K562 (cell line): ENCODE measurements around the gene C5orf47. TPM values are rescaled to one million over a fixed set of nuclear protein-coding genes. Genes with fewer than 3 reads are reported as not detected.

Source experiments
- ATAC-seq: fragments of 200-7000 bp; cut with Tn5 transposase; 3 replicates; pipeline ENCODE4 v1.9.1; 2020; ENCODE audit warnings: moderate library complexity
- BruUV-seq: library from RNA; stranded (reverse); fragments of 400-500 nt; replicated peaks from 2 replicates; lab custom pipeline; 2021; lab: Mats Ljungman, UMichigan
- CTCF ChIA-PET: fragments of 300-600 bp; formaldehyde crosslinking; extraction: SDS; loops from one replicate; lab custom pipeline; 2021; ENCODE audit warnings: low intra/inter-chr PET ratio; lab: Yijun Ruan, JAX
- POLR2A ChIA-PET: fragments of 300-600, 350-650 bp; sonication (Branson Sonifier 250); formaldehyde crosslinking; extraction: SDS; loops from one replicate; lab custom pipeline; 2021; ENCODE audit warnings: antibody characterized with exemption, inconsistent platforms; lab: Yijun Ruan, JAX
- DNase-seq, 4 experiments: peaks; one replicate each; pipeline versions ENCODE4 v3.0.0 to v3.0.0-alpha.2; 2011 to 2018; ENCODE audit warnings: low spot score in 3 of 4, mixed read lengths in 3 of 4; ENCODE audit errors: extremely low read depth in 1 of 4
- FAIRE-seq: peaks from 2 replicates; lab custom pipeline; 2011; peaks lifted over from hg19 to GRCh38; lab: Jason Lieb, UNC
- H2AFZ ChIP-seq: 2 replicates; pipeline ENCODE4 v1.6.0; 2011; ENCODE audit warnings: low read depth, low read length, control low read depth, inconsistent platforms
- H3K27ac ChIP-seq: fragments of 200-600 bp; 3 replicates; pipeline ENCODE4 v1.8.0; 2011; ENCODE audit warnings: low read depth, mild to moderate bottlenecking, control low read depth, inconsistent platforms, low read length, moderate library complexity, mixed read lengths; ENCODE audit errors: extremely low read depth
- H3K27me3 ChIP-seq, 2 experiments: fragments of 300-600 bp in 1 of 2; 2 replicates in 1 of 2; 3 replicates in 1 of 2; pipeline versions ENCODE4 v1.6.0 to v1.8.0; 2011; ENCODE audit warnings: inconsistent platforms in 2 of 2, low read length in 2 of 2, mild to moderate bottlenecking in 1 of 2, mixed read lengths in 1 of 2, moderate library complexity in 1 of 2; ENCODE audit not compliant: control insufficient read depth in 2 of 2, insufficient read depth in 2 of 2
- H3K36me3 ChIP-seq: fragments of 300-600 bp; 3 replicates; pipeline ENCODE4 v1.8.0; 2011; ENCODE audit warnings: mild to moderate bottlenecking, low read length, inconsistent platforms; ENCODE audit not compliant: control insufficient read depth, insufficient read depth
- H3K4me1 ChIP-seq, 2 experiments: fragments of 200-600 bp in 1 of 2; replicated peaks in 1 of 2; 2 replicates in 1 of 2; 3 replicates in 1 of 2; pipeline versions ENCODE4 v1.5.1 to v1.8.0; 2011; ENCODE audit warnings: inconsistent platforms in 2 of 2, low read length in 2 of 2, mild to moderate bottlenecking in 1 of 2, mixed read lengths in 1 of 2, moderate library complexity in 1 of 2; ENCODE audit not compliant: control insufficient read depth in 2 of 2, insufficient read depth in 2 of 2
- H3K4me2 ChIP-seq: 2 replicates; pipeline ENCODE4 v1.6.1; 2011; ENCODE audit warnings: low read length, control low read depth, inconsistent platforms, mixed read lengths; ENCODE audit not compliant: insufficient read depth
- H3K4me3 ChIP-seq: fragments of 200-600 bp; sonication (generic), shearing (Covaris generic); 2 replicates; pipeline ENCODE4 v1.5.1; 2016; ENCODE audit warnings: control low read depth, inconsistent platforms
- H3K79me2 ChIP-seq: fragments of 200-600 bp; 3 replicates; pipeline ENCODE4 v1.8.0; 2011; ENCODE audit warnings: low read length, inconsistent platforms; ENCODE audit not compliant: control insufficient read depth, insufficient read depth
- H3K9ac ChIP-seq, 2 experiments: 2 replicates each; pipeline versions ENCODE4 v1.6.0 to v1.6.1; 2011; ENCODE audit warnings: low read depth in 2 of 2, low read length in 2 of 2, control low read depth in 1 of 2, inconsistent platforms in 1 of 2, mild to moderate bottlenecking in 1 of 2, mixed read lengths in 1 of 2; ENCODE audit not compliant: insufficient read depth in 1 of 2
- H3K9me1 ChIP-seq: one replicate; pipeline ENCODE4 v1.6.0; 2011; ENCODE audit warnings: inconsistent platforms, mild to moderate bottlenecking, low read length, moderate library complexity; ENCODE audit not compliant: control insufficient read depth, insufficient read depth
- H3K9me3 ChIP-seq: replicated peaks from 2 replicates; pipeline ENCODE4 v1.5.1; 2011; ENCODE audit warnings: low read depth, low read length, inconsistent platforms; ENCODE audit not compliant: control insufficient read depth, insufficient read depth
- H4K20me1 ChIP-seq: replicated peaks from 2 replicates; pipeline ENCODE4 v1.6.1; 2011; ENCODE audit warnings: low read length, inconsistent platforms, mixed read lengths; ENCODE audit not compliant: control insufficient read depth, insufficient read depth
- ARNT ChIP-seq, 2 experiments: fragments of 450-650 bp; IDR thresholded peaks; 2 replicates each; pipeline ENCODE4 v1.6.1; 2016; ENCODE audit warnings: mild to moderate bottlenecking in 1 of 2
- CEBPG ChIP-seq, 3 experiments: fragments of 200-800 bp in 1 of 3; sonication (Bioruptor generic) in 1 of 3; sonication (generic) in 1 of 3; formaldehyde crosslinking in 1 of 3; IDR thresholded peaks in 2 of 3; conservative IDR thresholded peaks in 1 of 3; 2 replicates each; pipeline versions ENCODE4 v1.6.1 to v1.8.0; 2016 to 2022; ENCODE audit warnings: missing compliant biosample characterization in 2 of 3, missing genetic modification characterization in 2 of 3, mild to moderate bottlenecking in 1 of 3, missing genetic modification reagents in 1 of 3
- CXXC5 ChIP-seq: fragments of 250-450 bp; sonication (Bioruptor Pico); IDR thresholded peaks from 2 replicates; pipeline ENCODE4 v1.8.0; 2022; ENCODE audit warnings: inconsistent platforms, mild to moderate bottlenecking, moderate library complexity
- EGR1 ChIP-seq: fragments of 450-650 bp; conservative IDR thresholded peaks from 2 replicates; pipeline ENCODE4 v1.6.1; 2017; ENCODE audit warnings: mild to moderate bottlenecking
- GATA2 ChIP-seq: sonication (generic); formaldehyde crosslinking; IDR thresholded peaks from 2 replicates; pipeline ENCODE4 v1.4.0; 2020; ENCODE audit warnings: mild to moderate bottlenecking, missing genetic modification reagents
- HDAC1 ChIP-seq, 2 experiments: fragments of 450-650 bp; IDR thresholded peaks; 2 replicates each; pipeline ENCODE4 v1.6.1; 2016 to 2017; ENCODE audit warnings: inconsistent platforms in 1 of 2, mild to moderate bottlenecking in 1 of 2, moderate library complexity in 1 of 2
- NFIX ChIP-seq: fragments of 250-450 bp; sonication (Bioruptor Pico); IDR thresholded peaks from 2 replicates; pipeline ENCODE4 v1.4.0; 2020; ENCODE audit warnings: low read depth, mild to moderate bottlenecking, moderate library complexity
- PRPF4 ChIP-seq: fragments of 200-400 bp; formaldehyde crosslinking; IDR thresholded peaks from one replicate; pipeline ENCODE4 v1.6.1; 2017; ENCODE audit warnings: low read length, low read depth, mild to moderate bottlenecking; ENCODE audit not compliant: insufficient read depth, poor library complexity, severe bottlenecking
- RBBP5 ChIP-seq: fragments of 200-600 bp; sonication (generic); IDR thresholded peaks from 2 replicates; pipeline ENCODE4 v1.6.1; 2012; ENCODE audit warnings: borderline replicate concordance, mild to moderate bottlenecking, low read length, control low read depth, inconsistent platforms; ENCODE audit not compliant: insufficient read depth, poor library complexity, severe bottlenecking
- SAP30 ChIP-seq: fragments of 200-600 bp; sonication (generic); IDR thresholded peaks from 2 replicates; pipeline ENCODE4 v1.6.1; 2012; ENCODE audit warnings: borderline replicate concordance, low read depth, mild to moderate bottlenecking, moderate library complexity, low read length, control low read depth, inconsistent platforms; ENCODE audit not compliant: insufficient read depth, poor library complexity, severe bottlenecking
- SP2 ChIP-seq: IDR thresholded peaks from 2 replicates; pipeline ENCODE4 v1.6.1; 2011; ENCODE audit warnings: mild to moderate bottlenecking, low read depth, low read length, moderate library complexity; ENCODE audit not compliant: poor library complexity, severe bottlenecking; ENCODE audit errors: extremely low read depth
- TBP ChIP-seq: optimal IDR thresholded peaks from 2 replicates; pipeline ENCODE3; 2011; ENCODE audit warnings: low read depth, low read length, improper control_type of control experiment
- ZC3H8 ChIP-seq: fragments of 450-650 bp; IDR thresholded peaks from 2 replicates; pipeline ENCODE4 v1.6.1; 2017
- ZHX1 ChIP-seq: fragments of 150-350 bp; conservative IDR thresholded peaks from 2 replicates; pipeline ENCODE4 v1.6.1; 2014; ENCODE audit warnings: low read length
- ZNF274 ChIP-seq: IDR thresholded peaks from 2 replicates; pipeline ENCODE4 v1.6.1; 2011; ENCODE audit warnings: low read depth, mild to moderate bottlenecking, low read length, moderate library complexity, borderline replicate concordance
- ZNF583 ChIP-seq: fragments of 250-450 bp; sonication (Bioruptor Pico); IDR thresholded peaks from 2 replicates; pipeline ENCODE4 v1.4.0; 2020
- ZNF584 ChIP-seq: fragments of 200-800 bp; sonication (Bioruptor generic); IDR thresholded peaks from 2 replicates; pipeline ENCODE4 v1.6.1; 2016; ENCODE audit warnings: low read depth, mild to moderate bottlenecking, missing genetic modification characterization, missing compliant biosample characterization
- WGBS: fragments of 100-300 bp; shearing (Covaris generic); methylation state at CpG from one replicate; pipeline ENCODE4 v1.1.6; 2016; ENCODE audit warnings: low coverage, mixed read lengths; ENCODE audit not compliant: insufficient coverage; ENCODE audit errors: missing lambda C conversion rate; 5-methylcytosine and 5-hydroxymethylcytosine counted together
- in situ Hi-C: fragments of 300-500 bp; cut with MboI; formaldehyde crosslinking; loops from 4 replicates; pipeline ENCODE4 v1.15.0; 2018; ENCODE audit warnings: inconsistent platforms, mixed read lengths
- intact Hi-C: fragments of 100-400 bp; cut with micrococcal nuclease; formaldehyde crosslinking; loops from 2 replicates; pipeline ENCODE4 v1.14.2; 2022
- polyA plus RNA-seq, 8 experiments: library from polyadenylated mRNA; depleted of rRNA in 4 of 8; stranded (reverse) in 5 of 8; unstranded in 3 of 8; fragments of >200 nt; fragmentation: Nextera tagmentation in 2 of 8; fragmentation: Illumina TruSeq in 1 of 8; extraction: Ambion mirVana in 2 of 8; extraction: Trizol in 1 of 8; gene quantifications; 2 replicates each; pipeline versions ENCODE4 v1.2.1 to v1.2.3, GENCODE V29; 2011 to 2014; ENCODE audit warnings: inconsistent platforms in 1 of 8, missing spikeins in 1 of 8
- total RNA-seq, 7 experiments: library from RNA; depleted of rRNA in 6 of 7; stranded (reverse); fragments of >200 nt in 6 of 7; fragmentation: Illumina TruSeq in 2 of 7; extraction: Trizol in 2 of 7; gene quantifications; 2 replicates each; pipeline versions ENCODE4 v1.2.1 to v1.2.3, GENCODE V29; 2011 to 2021; ENCODE audit warnings: low replicate concordance in 1 of 7

Gene C5orf47
- total and polyA plus RNA-seq, 9 of the 15 experiments (the other 6 are each of a cell fraction or from before 2014, with no cell fraction given), result 0.08 TPM; not detected in 8

- Histone ChIP-seq H3K27me3 (no peaks in the 10 kb centered on the region), H3K4me1 (no peaks in the 10 kb centered on the region)
- no TSS peak for BruUV-seq
These were observed 21.4 kb downstream of the C5orf47 start for GRCh38 chr5:174010365-174010764.

GRCh38 chr5:174011441-174011840 lies 22.5 kb downstream of the C5orf47 start:
- 0% methylated on average over 3 of the region's 3 CpGs for WGBS
- no peak for FAIRE-seq
- POLR2A ChIA-PET, result no interaction called here

More at GRCh38 chr5:174010365-174010764, 21.4 kb downstream of the C5orf47 start:
- Histone ChIP-seq H3K4me3 (no peak overlapping the region), H2AFZ (no peak overlapping the region), H3K36me3 (no peaks in the 10 kb centered on the region), H3K27ac (no peak overlapping the region), H3K9me1 (no peaks in the 10 kb centered on the region), H4K20me1 (no peaks in the 10 kb centered on the region), H3K4me2 (no peak overlapping the region), H3K9ac (no peak overlapping the region), H3K79me2 (no peaks in the 10 kb centered on the region), H3K9me3 (no peaks in the 10 kb centered on the region)
- in situ Hi-C loops, result loop anchor here (10.0 kb wide), 1 partner anchor 1434 kb away; the partner anchor contains the start of gene DRD1
- DNase-seq (no peak), ATAC-seq (no peak), FAIRE-seq (no peak)
- ChIA-PET POLR2A (interaction anchor here (0.7 kb wide), 1 partner anchor 16 kb away, joined by 4 read pairs; no protein-coding TSS in a partner anchor), CTCF (no interaction called here)
- 0% methylated on average over 1 of the region's 1 CpG for WGBS
- TF ChIP-seq GATA2, result no peak
- TF ChIP-seq RBBP5, result no peak
- TF ChIP-seq ZC3H8, result no peak
- TF ChIP-seq EGR1, result no peak
- TF ChIP-seq ZNF584 (CRISPR knock-in tag), result no peak
- no peak for TF ChIP-seq HDAC1 (IDR thresholded peaks at IDR 0.05)
- no peak for TF ChIP-seq SAP30
- no peak for TF ChIP-seq CXXC5 (CRISPR knock-in tag)
- no peak for TF ChIP-seq ARNT (IDR thresholded peaks at IDR 0.05)
- no peak for TF ChIP-seq PRPF4
- no peak for TF ChIP-seq ZNF274
- TF ChIP-seq SP2, result no peak
- intact Hi-C loops, result no loop called here

More at GRCh38 chr5:174011441-174011840, 22.5 kb downstream of the C5orf47 start:
- in situ Hi-C loops, result loop anchor here (10.0 kb wide), 1 partner anchor 1433 kb away; the partner anchor contains the start of gene DRD1
- DNase-seq, result no peak
- no peak overlapping the region for H3K27ac ChIP-seq
- no peak overlapping the region for H3K4me3 ChIP-seq
- H3K9ac ChIP-seq, result no peak overlapping the region
- no peaks in the 10 kb centered on the region for H3K9me3 ChIP-seq
- intact Hi-C loops, result no loop called here
- TF ChIP-seq NFIX (CRISPR knock-in tag) (no peak), ZNF583 (no peak), ZHX1 (no peak), TBP (no peak), CEBPG (CRISPR knock-in tag; IDR thresholded peaks at IDR 0.05) (no peak), CEBPG (tag; conservative IDR thresholded peaks at IDR 0.05 in 1 of 2, IDR thresholded peaks at IDR 0.05 in 1 of 2) (no peak)
- no peaks in the 10 kb centered on the region for H3K36me3 ChIP-seq
- no peak for ATAC-seq
- BruUV-seq, result no TSS peak
- CTCF ChIA-PET, result no interaction called here
- H2AFZ ChIP-seq, result no peak overlapping the region
- no peaks in the 10 kb centered on the region for H4K20me1 ChIP-seq
- no peak overlapping the region for H3K4me2 ChIP-seq
- no peaks in the 10 kb centered on the region for H3K79me2 ChIP-seq
- no peaks in the 10 kb centered on the region for H3K9me1 ChIP-seq
- no peaks in the 10 kb centered on the region for H3K4me1 ChIP-seq
- no peaks in the 10 kb centered on the region for H3K27me3 ChIP-seq
